ENCODE results near the gene DOCK9. TPM values are rescaled to one million over a fixed set of nuclear protein-coding genes. Genes with fewer than 3 reads are reported as not detected.

Gene DOCK9
- total RNA-seq, 1 experiment from 2014 or later, result 30.5 TPM

- in situ Hi-C loops (cut with HindIII; ENCODE audit: low pct_unique_long_range_greater_than_20kb, low sequenced_read_pairs), result no loop called here
- POLR2A ChIA-PET, result no interaction called here
Measured at GRCh38 chr13:98923641-98924397, 54.0 kb downstream of the DOCK9 start.

GRCh38 chr13:98922306-98922705 lies 55.6 kb downstream of the DOCK9 start:
- Histone ChIP-seq H3K27me3 (ENCODE audit: control insufficient read depth, insufficient read depth, low read length) (no peaks in the 10 kb centered on the region), H3K4me1 (ENCODE audit: control insufficient read depth, insufficient read depth, low read length) (no peaks in the 10 kb centered on the region), H3K4me3 (ENCODE audit: low read depth in 2 of 2, low read length in 2 of 2) (no peak overlapping the region), H3K9me3 (ENCODE audit: control insufficient read depth, insufficient read depth, low read depth, low read length) (no peaks in the 10 kb centered on the region), H3K27ac (ENCODE audit: low read length) (no peak overlapping the region), H3K36me3 (ENCODE audit: control insufficient read depth, insufficient read depth, low read length) (no peaks in the 10 kb centered on the region)
- no TSS peak for BruUV-seq (replicated peaks)
- ATAC-seq (no peak), DNase-seq (ENCODE audit: low read depth, low spot score) (no peak)
- intact Hi-C loops (cut with micrococcal nuclease; ENCODE audit: unreplicated experiment), result no loop called here
- POLR2A ChIA-PET, result no interaction called here
- CTCF ChIA-PET, result no interaction called here
- no peak for TF ChIP-seq POLR2AphosphoS5 (IDR thresholded peaks at IDR 0.05; ENCODE audit: low read depth, low read length)
- TF ChIP-seq CTCF (IDR thresholded peaks at IDR 0.05), result no peak
- TF ChIP-seq TCF7L2 (IDR thresholded peaks at IDR 0.05; ENCODE audit: low read depth, low read length), result no peak
- no peak for TF ChIP-seq SIN3A (IDR thresholded peaks at IDR 0.05; ENCODE audit: borderline replicate concordance, insufficient read depth, low read depth, low read length)
- in situ Hi-C loops (cut with HindIII; ENCODE audit: low pct_unique_long_range_greater_than_20kb, low sequenced_read_pairs), result no loop called here

More at GRCh38 chr13:98923641-98924397, 54.0 kb downstream of the DOCK9 start:
- no peaks in the 10 kb centered on the region for H3K36me3 ChIP-seq (ENCODE audit: control insufficient read depth, insufficient read depth, low read length)
- no peaks in the 10 kb centered on the region for H3K4me1 ChIP-seq (ENCODE audit: control insufficient read depth, insufficient read depth, low read length)
- no TSS peak for BruUV-seq (replicated peaks)
- no peak overlapping the region for H3K27ac ChIP-seq (ENCODE audit: low read length)
- intact Hi-C loops (cut with micrococcal nuclease; ENCODE audit: unreplicated experiment), result no loop called here
- CTCF ChIA-PET, result no interaction called here
- DNase-seq (ENCODE audit: low read depth, low spot score) (no peak), ATAC-seq (no peak)
- TF ChIP-seq POLR2AphosphoS5 (IDR thresholded peaks at IDR 0.05; ENCODE audit: low read depth, low read length) (no peak), CTCF (IDR thresholded peaks at IDR 0.05) (no peak), SIN3A (IDR thresholded peaks at IDR 0.05; ENCODE audit: borderline replicate concordance, insufficient read depth, low read depth, low read length) (no peak), REST (IDR thresholded peaks at IDR 0.05; ENCODE audit: insufficient read depth in 1 of 2, low read depth in 2 of 2, low read length in 1 of 2) (no peak), TCF7L2 (IDR thresholded peaks at IDR 0.05; ENCODE audit: low read depth, low read length) (no peak)
- no peaks in the 10 kb centered on the region for H3K27me3 ChIP-seq (ENCODE audit: control insufficient read depth, insufficient read depth, low read length)
- H3K4me3 ChIP-seq (ENCODE audit: low read depth in 2 of 2, low read length in 2 of 2), result no peak overlapping the region
- H3K9me3 ChIP-seq (ENCODE audit: control insufficient read depth, insufficient read depth, low read depth, low read length), result no peaks in the 10 kb centered on the region

Data from Panc1 (cell line).